ENCODE data around the gene SCAF1. TPM values are rescaled to one million over a fixed set of nuclear protein-coding genes. Genes with fewer than 3 reads are reported as not detected.

Gene SCAF1
- total RNA-seq, 1 donor, result 18.1 TPM

DNA sequence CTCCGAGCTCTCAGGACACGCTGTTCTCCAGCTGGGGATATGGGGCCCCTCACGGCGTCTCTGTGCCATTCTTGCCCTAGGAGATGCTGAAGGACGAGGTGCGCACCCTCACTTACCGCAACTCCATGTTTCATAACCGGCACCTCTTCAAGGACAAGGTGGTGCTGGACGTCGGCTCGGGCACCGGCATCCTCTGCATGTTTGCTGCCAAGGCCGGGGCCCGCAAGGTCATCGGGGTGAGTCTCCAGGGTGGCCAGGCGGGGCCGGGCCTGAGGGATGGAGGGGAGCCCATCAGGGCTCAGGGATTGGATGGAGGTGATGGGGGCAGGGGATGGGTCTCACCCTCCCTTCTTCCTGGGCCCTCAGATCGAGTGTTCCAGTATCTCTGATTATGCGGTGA lies 39.8 kb downstream of the SCAF1 start:
- no peak for DNase-seq (ENCODE audit: low read depth)
- no peak overlapping the region for H3K4me3 ChIP-seq (ENCODE audit: low read depth, low read length)
- TF ChIP-seq, protein P1, sequence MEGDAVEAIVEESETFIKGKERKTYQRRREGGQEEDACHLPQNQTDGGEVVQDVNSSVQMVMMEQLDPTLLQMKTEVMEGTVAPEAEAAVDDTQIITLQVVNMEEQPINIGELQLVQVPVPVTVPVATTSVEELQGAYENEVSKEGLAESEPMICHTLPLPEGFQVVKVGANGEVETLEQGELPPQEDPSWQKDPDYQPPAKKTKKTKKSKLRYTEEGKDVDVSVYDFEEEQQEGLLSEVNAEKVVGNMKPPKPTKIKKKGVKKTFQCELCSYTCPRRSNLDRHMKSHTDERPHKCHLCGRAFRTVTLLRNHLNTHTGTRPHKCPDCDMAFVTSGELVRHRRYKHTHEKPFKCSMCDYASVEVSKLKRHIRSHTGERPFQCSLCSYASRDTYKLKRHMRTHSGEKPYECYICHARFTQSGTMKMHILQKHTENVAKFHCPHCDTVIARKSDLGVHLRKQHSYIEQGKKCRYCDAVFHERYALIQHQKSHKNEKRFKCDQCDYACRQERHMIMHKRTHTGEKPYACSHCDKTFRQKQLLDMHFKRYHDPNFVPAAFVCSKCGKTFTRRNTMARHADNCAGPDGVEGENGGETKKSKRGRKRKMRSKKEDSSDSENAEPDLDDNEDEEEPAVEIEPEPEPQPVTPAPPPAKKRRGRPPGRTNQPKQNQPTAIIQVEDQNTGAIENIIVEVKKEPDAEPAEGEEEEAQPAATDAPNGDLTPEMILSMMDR (IDR thresholded peaks at IDR 0.05; ENCODE audit: insufficient read depth, low read depth, low read length), result no peak

DNA sequence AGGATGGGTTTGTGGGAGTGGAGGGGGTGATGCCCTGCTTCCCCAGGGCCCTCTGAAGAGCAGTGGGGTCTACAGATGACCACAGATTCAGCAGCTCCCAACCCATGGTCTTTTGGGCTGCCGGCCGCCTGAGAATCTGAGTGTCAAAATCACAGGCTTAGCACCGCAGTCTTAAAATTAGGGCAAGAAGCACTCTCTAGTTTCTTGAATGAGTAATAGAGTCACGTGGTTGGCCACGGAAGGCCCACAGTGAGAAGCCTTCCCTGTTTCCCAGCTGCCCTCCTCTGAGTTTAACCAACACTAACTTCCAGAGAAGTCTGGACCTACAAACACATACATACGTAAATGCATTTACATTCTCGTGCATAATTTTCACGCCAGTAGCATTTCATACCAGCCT lies 40.3 kb downstream of the SCAF1 start:
- TF ChIP-seq, protein P1 (IDR thresholded peaks at IDR 0.05; ENCODE audit: insufficient read depth, low read depth, low read length), result no peak
- peak; percentile 14 for DNase-seq (ENCODE audit: low read depth)
- no peak overlapping the region for H3K4me3 ChIP-seq (ENCODE audit: low read depth, low read length)

DNA sequence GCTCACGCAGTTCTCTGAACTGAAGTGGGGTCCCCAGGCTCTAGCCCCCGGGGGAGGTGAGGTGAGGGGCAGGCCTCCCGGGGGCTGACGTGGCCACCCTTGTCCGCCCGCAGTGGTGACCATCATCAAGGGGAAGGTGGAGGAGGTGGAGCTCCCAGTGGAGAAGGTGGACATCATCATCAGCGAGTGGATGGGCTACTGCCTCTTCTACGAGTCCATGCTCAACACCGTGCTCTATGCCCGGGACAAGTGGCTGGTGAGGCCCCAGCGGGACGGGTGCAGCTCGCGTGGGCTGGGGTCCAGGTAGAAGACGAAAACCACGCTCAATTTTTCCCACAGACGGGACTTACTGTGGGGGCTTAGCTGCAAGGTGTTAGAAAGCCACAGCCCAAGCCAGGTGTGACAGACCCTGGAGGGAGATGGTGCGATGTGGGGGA lies 41.8 kb downstream of the SCAF1 start:
- no peak overlapping the region for H3K4me3 ChIP-seq (ENCODE audit: low read depth, low read length)
- no peak for DNase-seq (ENCODE audit: low read depth)
- TF ChIP-seq, protein P1 (IDR thresholded peaks at IDR 0.05; ENCODE audit: insufficient read depth, low read depth, low read length), result no peak

DNA sequence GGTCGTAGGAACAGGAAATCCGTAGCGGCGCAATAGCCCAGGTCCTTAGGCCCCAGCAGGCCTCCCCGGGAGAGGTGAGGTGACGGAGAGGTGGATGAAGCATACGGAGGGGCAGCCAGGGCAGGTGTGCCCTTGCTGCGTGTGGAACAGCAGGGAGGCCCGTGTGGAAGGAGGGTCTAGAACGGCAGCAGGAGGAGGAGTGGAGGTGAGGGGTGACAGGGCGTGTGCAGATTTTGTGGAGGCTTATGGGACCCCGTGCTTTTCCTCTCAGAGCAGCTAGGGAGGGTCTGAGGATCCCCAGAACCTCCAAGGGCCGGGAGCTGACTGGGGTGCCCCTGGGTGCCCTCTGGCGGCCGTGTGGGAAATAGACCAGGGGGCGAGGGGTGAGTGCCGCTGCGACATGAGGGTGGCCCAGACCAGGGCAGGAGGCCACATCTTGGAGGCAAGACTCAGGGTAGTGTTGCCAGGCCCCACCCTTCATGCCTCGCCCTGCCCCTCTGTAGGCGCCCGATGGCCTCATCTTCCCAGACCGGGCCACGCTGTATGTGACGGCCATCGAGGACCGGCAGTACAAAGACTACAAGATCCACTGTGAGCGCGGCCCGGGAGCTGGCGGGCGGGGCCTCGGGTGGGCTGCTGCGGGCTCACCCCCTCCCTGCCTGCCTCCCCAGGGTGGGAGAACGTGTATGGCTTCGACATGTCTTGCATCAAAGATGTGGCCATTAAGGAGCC lies 42.4 kb downstream of the SCAF1 start:
- TF ChIP-seq, protein P1 (IDR thresholded peaks at IDR 0.05; ENCODE audit: insufficient read depth, low read depth, low read length), result peak; percentile 44
- no peak for DNase-seq (ENCODE audit: low read depth)

DNA sequence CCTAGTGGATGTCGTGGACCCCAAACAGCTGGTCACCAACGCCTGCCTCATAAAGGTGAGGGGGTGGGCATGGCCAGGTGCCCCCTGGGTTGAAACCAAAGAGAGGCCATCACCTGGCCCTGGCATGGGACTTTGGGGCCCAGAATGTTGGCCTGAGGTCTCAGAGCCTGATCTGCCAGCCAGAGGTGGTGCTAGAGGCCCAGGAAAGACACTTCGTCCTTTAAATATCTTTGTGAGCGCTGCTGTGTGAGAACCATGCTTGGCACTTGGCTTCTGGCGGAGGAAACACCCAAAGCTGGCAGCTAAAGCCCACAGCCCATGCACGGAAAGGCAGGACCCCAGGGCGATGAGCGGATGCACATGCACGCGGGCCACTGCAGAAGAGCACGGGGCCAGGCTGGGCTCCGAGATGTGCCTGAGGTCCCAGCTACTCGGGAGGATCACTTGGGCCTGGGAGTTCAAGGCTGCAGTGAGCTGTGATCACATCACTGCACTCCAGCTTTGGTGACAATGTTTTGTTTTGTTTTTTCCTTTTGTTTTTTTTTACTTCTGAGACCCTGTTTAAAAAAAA lies 43.1 kb downstream of the SCAF1 start:
- no peak for DNase-seq (ENCODE audit: low read depth)
- TF ChIP-seq, protein P1 (IDR thresholded peaks at IDR 0.05; ENCODE audit: insufficient read depth, low read depth, low read length), result no peak
- no peak overlapping the region for H3K4me3 ChIP-seq (ENCODE audit: low read depth, low read length)

More for the DNA sequence above, 42.4 kb downstream of the SCAF1 start:
- no peak overlapping the region for H3K4me3 ChIP-seq (ENCODE audit: low read depth, low read length)

DNA sequence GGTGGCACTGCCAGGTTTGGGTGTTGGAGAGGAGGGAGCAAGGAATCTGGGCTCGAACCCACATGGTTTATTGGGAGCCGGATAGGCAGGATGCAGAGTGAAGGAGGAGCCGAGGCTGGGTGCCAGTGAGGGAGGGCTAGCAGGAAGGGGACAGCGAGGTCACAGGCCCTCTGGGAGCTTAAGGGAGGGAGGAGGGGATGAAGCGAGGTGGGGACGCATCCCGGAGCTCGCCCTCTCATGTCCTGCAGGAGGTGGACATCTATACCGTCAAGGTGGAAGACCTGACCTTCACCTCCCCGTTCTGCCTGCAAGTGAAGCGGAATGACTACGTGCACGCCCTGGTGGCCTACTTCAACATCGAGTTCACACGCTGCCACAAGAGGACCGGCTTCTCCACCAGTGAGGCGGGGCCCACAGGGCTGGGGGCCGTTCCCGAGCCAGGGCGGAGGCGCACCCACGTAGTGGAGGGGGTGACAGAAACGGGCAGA lies 43.9 kb downstream of the SCAF1 start:
- no peak overlapping the region for H3K4me3 ChIP-seq (ENCODE audit: low read depth, low read length)
- DNase-seq (ENCODE audit: low read depth), result no peak
- TF ChIP-seq, protein P1 (IDR thresholded peaks at IDR 0.05; ENCODE audit: insufficient read depth, low read depth, low read length), result no peak

All from fibroblast of villous mesenchyme (primary cell).